OCI-LY3 (cell line): Measurements from ENCODE around the gene DNAL1.
"Not testable (repeated sequence)": the region's sequence is repeated elsewhere in the genome, so short reads cannot be mapped to it uniquely, and the experiment has no call there.

Experiments
- H2AFZ ChIP-seq: fragments of 200-600, 300-600 bp; shearing (Covaris generic); 2 replicates; pipeline ENCODE4 v1.6.0; 2014; ENCODE audit warnings: antibody characterized with exemption, low read depth, low read length
- H3K27ac ChIP-seq: fragments of 200-600, 300-600 bp; sonication (generic); 2 replicates; pipeline ENCODE4 v1.5.1; 2014; ENCODE audit warnings: mild to moderate bottlenecking, low read length, moderate library complexity, mixed read lengths
- H3K27me3 ChIP-seq: fragments of 200-600, 300-600 bp; sonication (generic); 2 replicates; pipeline ENCODE4 v1.6.1; 2014; ENCODE audit warnings: low read depth, low read length, mixed read lengths
- H3K36me3 ChIP-seq: fragments of 200-600, 300-600 bp; sonication (generic); replicated peaks from 2 replicates; pipeline ENCODE3; 2014; ENCODE audit warnings: low read depth, low read length, mixed read lengths
- H3K4me1 ChIP-seq: fragments of 300-600, 200-600 bp; sonication (generic); 2 replicates; pipeline ENCODE4 v1.6.1; 2014; ENCODE audit warnings: low read length, mixed read lengths
- H3K4me2 ChIP-seq: fragments of 200-600, 300-600 bp; sonication (generic); 2 replicates; pipeline ENCODE4 v1.6.1; 2014; ENCODE audit warnings: low read length, mixed read lengths
- H3K4me3 ChIP-seq: fragments of 300-600, 200-600 bp; sonication (generic); 2 replicates; pipeline ENCODE4 v1.5.1; 2014; ENCODE audit warnings: antibody characterized with exemption, mild to moderate bottlenecking, low read length, moderate library complexity
- H3K79me2 ChIP-seq: fragments of 300-600, 200-600 bp; shearing (Covaris generic); 2 replicates; pipeline ENCODE4 v1.6.1; 2014; ENCODE audit warnings: mild to moderate bottlenecking, low read length, mixed read lengths
- H3K9ac ChIP-seq: fragments of 300-600, 200-600 bp; shearing (Covaris generic); 2 replicates; pipeline ENCODE4 v1.6.0; 2014; ENCODE audit warnings: mild to moderate bottlenecking, low read length, moderate library complexity
- H3K9me3 ChIP-seq: fragments of 200-600, 300-600 bp; shearing (Covaris generic); 2 replicates; pipeline ENCODE4 v1.6.1; 2014; ENCODE audit warnings: low read length, mixed read lengths; ENCODE audit not compliant: insufficient read depth
- H4K20me1 ChIP-seq: fragments of 200-600, 300-600 bp; sonication (generic); 2 replicates; pipeline ENCODE4 v1.6.1; 2016; ENCODE audit warnings: low read length, mixed read lengths; ENCODE audit not compliant: insufficient read depth
- EZH2phosphoT487 ChIP-seq: fragments of 200-600 bp; shearing (Covaris generic); IDR thresholded peaks from 2 replicates; pipeline ENCODE4 v1.6.1; 2018; ENCODE audit warnings: antibody characterized with exemption, mixed run types, low read depth
- TF ChIP-seq, protein P1 (sequence below): fragments of 200-600, 300-600 bp; sonication (generic); IDR thresholded peaks from 2 replicates; pipeline ENCODE4 v1.5.1; 2014; ENCODE audit warnings: antibody characterized with exemption, low read length, low read depth

DNAL1 gene

DNA sequence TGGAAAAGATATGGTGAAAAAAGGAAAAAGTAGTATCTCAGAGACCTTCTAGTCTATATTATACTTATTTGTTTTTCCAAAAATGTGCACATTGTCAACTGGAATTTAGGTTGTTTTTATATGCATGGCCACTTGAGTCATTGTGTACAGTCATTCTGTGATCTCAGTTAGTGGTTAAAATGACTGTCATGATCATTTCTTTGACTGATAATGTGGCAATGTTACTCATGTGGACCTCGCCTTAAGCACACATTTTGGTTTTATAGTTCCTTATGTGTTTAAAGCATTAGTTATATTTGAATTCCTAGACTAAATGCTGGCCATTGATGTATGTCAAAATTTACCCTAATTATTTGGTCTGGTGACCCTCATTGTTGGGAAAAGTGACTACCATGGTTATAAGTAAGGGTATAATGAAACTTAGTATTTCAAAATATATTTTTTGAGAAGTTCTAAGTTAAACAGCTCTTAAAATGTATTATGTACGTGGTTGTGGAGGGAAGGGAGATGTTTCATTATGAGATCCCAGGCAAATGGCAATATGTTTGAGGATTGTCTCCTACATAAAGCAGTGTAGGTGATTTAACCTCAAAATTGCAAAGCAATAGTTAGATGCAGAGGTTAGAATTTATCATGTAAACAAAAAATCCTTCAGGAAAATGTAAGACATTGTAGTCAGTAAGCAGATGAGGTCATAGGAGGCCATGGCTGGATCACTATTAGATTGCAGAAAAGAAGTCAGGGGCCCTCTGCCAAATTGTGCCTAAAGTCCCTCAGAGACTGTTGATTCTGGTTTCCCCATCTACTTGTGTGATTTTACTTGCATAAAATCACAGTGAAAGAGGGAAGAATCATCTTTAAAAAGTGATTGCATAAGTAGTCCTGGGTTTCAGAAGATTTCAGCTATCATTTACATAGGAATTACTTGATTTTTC lies 51.9 kb downstream of the DNAL1 start:
- peak overlapping the region; percentile 88 for H3K27ac ChIP-seq
- H3K9ac ChIP-seq: peak overlapping the region; percentile 49; the same call in 1 of the 2 replicates
- no peaks in the 10 kb centered on the region for H3K79me2 ChIP-seq
- H3K4me1 ChIP-seq: peaks cover 57% of the 10 kb centered on the region
- TF ChIP-seq, protein P1, sequence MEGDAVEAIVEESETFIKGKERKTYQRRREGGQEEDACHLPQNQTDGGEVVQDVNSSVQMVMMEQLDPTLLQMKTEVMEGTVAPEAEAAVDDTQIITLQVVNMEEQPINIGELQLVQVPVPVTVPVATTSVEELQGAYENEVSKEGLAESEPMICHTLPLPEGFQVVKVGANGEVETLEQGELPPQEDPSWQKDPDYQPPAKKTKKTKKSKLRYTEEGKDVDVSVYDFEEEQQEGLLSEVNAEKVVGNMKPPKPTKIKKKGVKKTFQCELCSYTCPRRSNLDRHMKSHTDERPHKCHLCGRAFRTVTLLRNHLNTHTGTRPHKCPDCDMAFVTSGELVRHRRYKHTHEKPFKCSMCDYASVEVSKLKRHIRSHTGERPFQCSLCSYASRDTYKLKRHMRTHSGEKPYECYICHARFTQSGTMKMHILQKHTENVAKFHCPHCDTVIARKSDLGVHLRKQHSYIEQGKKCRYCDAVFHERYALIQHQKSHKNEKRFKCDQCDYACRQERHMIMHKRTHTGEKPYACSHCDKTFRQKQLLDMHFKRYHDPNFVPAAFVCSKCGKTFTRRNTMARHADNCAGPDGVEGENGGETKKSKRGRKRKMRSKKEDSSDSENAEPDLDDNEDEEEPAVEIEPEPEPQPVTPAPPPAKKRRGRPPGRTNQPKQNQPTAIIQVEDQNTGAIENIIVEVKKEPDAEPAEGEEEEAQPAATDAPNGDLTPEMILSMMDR: no peak
- peak; percentile 90 for TF ChIP-seq EZH2phosphoT487
- peak overlapping the region; percentile 89 for H3K4me2 ChIP-seq
- H4K20me1 ChIP-seq: peaks cover 6% of the 10 kb centered on the region
- H3K4me3 ChIP-seq: peak overlapping the region; percentile 66
- no peak overlapping the region for H2AFZ ChIP-seq
- peaks cover 18% of the 10 kb centered on the region for H3K36me3 ChIP-seq
- H3K9me3 ChIP-seq: no peaks in the 10 kb centered on the region
- H3K27me3 ChIP-seq: peaks cover 15% of the 10 kb centered on the region

DNA sequence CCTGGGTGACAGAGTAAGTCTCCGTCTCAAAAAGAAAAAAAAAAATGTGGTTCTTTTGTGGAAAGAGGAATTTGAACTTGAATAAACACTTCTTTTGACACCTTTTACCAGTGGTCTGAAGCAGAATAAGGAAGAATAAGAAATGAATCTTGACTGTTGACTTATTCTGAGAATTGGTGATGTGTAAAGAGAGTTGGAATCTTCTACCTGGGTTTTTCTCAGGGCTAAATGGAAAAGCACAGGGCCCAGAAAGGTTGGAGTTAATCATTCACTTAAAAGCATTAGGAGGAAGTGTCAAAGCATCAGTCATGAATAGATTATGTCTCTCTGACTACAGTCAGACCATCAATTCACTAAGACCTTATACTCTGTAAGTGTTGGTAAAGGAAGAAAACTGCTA lies 55.5 kb downstream of the DNAL1 start:
- peaks cover 11% of the 10 kb centered on the region for H3K36me3 ChIP-seq
- no peak overlapping the region for H3K9ac ChIP-seq
- peaks cover 54% of the 10 kb centered on the region for H3K4me1 ChIP-seq
- TF ChIP-seq EZH2phosphoT487: no peak
- TF ChIP-seq, protein P1: no peak
- no peak overlapping the region for H3K4me3 ChIP-seq
- peaks cover 6% of the 10 kb centered on the region for H4K20me1 ChIP-seq
- H3K4me2 ChIP-seq: peak overlapping the region; percentile 21; the same call in 1 of the 2 replicates
- no peak overlapping the region for H2AFZ ChIP-seq
- peaks cover 6% of the 10 kb centered on the region; the same call in 1 of the 2 replicates for H3K27me3 ChIP-seq
- H3K79me2 ChIP-seq: no peaks in the 10 kb centered on the region
- H3K27ac ChIP-seq: no peak overlapping the region; the same call in 1 of the 2 replicates
- no peaks in the 10 kb centered on the region for H3K9me3 ChIP-seq

DNA sequence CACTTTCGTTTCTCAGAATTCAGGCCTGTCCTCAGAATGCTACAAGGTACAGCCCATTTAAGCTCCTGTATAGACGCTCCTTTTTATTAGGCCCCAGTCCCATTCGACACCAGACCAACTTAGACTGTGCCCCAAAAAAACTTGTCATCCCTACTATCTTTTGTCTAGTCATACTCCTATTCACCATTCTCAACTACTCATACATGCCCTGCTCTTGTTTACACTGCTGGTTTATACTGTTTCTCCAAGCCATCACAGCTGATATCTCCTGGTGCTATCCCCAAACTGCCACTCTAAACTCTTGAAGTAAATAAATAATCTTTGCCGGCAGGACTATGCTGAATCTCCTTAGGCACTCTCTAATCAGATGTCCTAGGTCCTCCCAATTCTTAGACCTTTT lies 63.3 kb downstream of the DNAL1 start:
- H3K9me3 ChIP-seq, H3K4me2 ChIP-seq, H4K20me1 ChIP-seq, H3K27me3 ChIP-seq, H3K4me3 ChIP-seq, H3K27ac ChIP-seq, H2AFZ ChIP-seq, H3K79me2 ChIP-seq, H3K9ac ChIP-seq, H3K4me1 ChIP-seq, H3K36me3 ChIP-seq: not testable (repeated sequence)

DNA sequence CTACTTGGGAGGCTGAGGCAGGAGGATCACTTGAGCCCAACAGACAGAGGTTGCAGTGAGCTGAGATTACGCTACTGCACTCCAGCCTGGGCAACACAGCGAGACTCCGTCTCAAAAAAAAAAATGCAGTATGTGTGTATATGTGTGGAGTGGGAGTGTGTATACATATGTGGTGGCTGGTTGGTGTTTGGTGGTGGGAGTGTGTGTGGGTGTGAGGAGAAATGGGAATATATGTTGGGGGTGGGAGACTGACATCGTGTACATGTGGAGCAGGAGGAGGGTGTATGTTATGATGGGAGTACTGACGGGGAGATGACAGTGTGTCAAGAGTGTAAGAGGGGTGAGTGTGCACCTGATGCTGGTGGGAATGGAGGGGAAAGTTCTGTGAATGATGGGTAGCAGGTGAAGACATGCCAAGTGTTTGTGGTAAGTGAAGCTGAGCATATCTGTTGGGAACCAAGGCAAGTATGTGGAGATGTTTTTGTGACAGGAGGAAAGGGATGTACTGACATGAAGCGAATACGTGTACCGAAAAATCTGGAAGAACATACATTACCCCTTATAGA lies 65.2 kb downstream of the DNAL1 start:
- H3K9me3 ChIP-seq: no peaks in the 10 kb centered on the region
- no peak overlapping the region for H3K27ac ChIP-seq
- H3K4me3 ChIP-seq: no peak overlapping the region
- no peak overlapping the region for H3K9ac ChIP-seq
- peaks cover 16% of the 10 kb centered on the region for H4K20me1 ChIP-seq
- peaks cover 9% of the 10 kb centered on the region for H3K36me3 ChIP-seq
- no peaks in the 10 kb centered on the region for H3K27me3 ChIP-seq
- H3K79me2 ChIP-seq: no peaks in the 10 kb centered on the region
- 0 out of 2 replicates have a peak, but pooled peaks cover 5% of the 10 kb centered on the region for H3K4me1 ChIP-seq
- TF ChIP-seq, protein P1: no peak
- H2AFZ ChIP-seq: no peak overlapping the region
- no peak overlapping the region for H3K4me2 ChIP-seq
